ENCODE results near the gene SH3YL1.

The SH3YL1 gene

GRCh38 chr2:256094-256493 is 7.7 kb downstream of the SH3YL1 start:
- FAIRE-seq = no peak

GRCh38 chr2:255195-255594 is 8.6 kb downstream of the SH3YL1 start:
- no peak for FAIRE-seq

GRCh38 chr2:254241-254640 is 9.6 kb downstream of the SH3YL1 start:
- no peak for FAIRE-seq

GRCh38 chr2:253202-253638 is 10.6 kb downstream of the SH3YL1 start:
- no peak for FAIRE-seq

- FAIRE-seq = no peak
Observed at GRCh38 chr2:252001-252602, 11.7 kb downstream of the SH3YL1 start.

GRCh38 chr2:249538-250042 is 14.2 kb downstream of the SH3YL1 start:
- FAIRE-seq = no peak

GRCh38 chr2:248724-249123 is 15.1 kb downstream of the SH3YL1 start:
- FAIRE-seq = no peak

- FAIRE-seq = no peak
Observed at GRCh38 chr2:246489-247144, 17.2 kb downstream of the SH3YL1 start.

- no peak for FAIRE-seq
Observed at GRCh38 chr2:244547-244946, 19.3 kb downstream of the SH3YL1 start.

GRCh38 chr2:238869-239268 is 25.0 kb downstream of the SH3YL1 start:
- FAIRE-seq = no peak

GRCh38 chr2:238431-238830 is 25.4 kb downstream of the SH3YL1 start:
- no peak for FAIRE-seq

- FAIRE-seq = no peak
Observed at GRCh38 chr2:237878-238277, 26.0 kb downstream of the SH3YL1 start.

GRCh38 chr2:236993-237539 is 26.8 kb downstream of the SH3YL1 start:
- FAIRE-seq = no peak

- no peak for FAIRE-seq
Observed at GRCh38 chr2:234421-234820, 29.4 kb downstream of the SH3YL1 start.

- FAIRE-seq = no peak
Observed at GRCh38 chr2:233030-233429, 30.8 kb downstream of the SH3YL1 start.

- FAIRE-seq = no peak
Observed at GRCh38 chr2:231521-232185, 32.2 kb downstream of the SH3YL1 start.

GRCh38 chr2:228518-229278 is 35.1 kb downstream of the SH3YL1 start:
- no peak for FAIRE-seq

- FAIRE-seq = no peak
Observed at GRCh38 chr2:228115-228514, 35.7 kb downstream of the SH3YL1 start.

- FAIRE-seq = no peak
Observed at GRCh38 chr2:223971-224760, 39.7 kb downstream of the SH3YL1 start.

- FAIRE-seq = no peak
Observed at GRCh38 chr2:223451-223850, 40.4 kb downstream of the SH3YL1 start.

- FAIRE-seq = no peak
Observed at GRCh38 chr2:216068-216467, 47.8 kb downstream of the SH3YL1 start.
